Loucy (cell line): ENCODE data around the gene XIST.

Experiments used
- H2AFZ ChIP-seq: fragments of 200-600 bp; sonication (generic); 2 replicates; pipeline ENCODE4 v1.6.0; 2016; ENCODE audit warnings: antibody characterized with exemption, mild to moderate bottlenecking, low read length, moderate library complexity
- H3F3A ChIP-seq: fragments of 200-600 bp; 2 replicates; pipeline ENCODE4 v1.6.0; 2016; ENCODE audit warnings: antibody characterized with exemption, low read depth, mild to moderate bottlenecking
- H3K27me3 ChIP-seq: fragments of 200-600 bp; sonication (generic); 2 replicates; pipeline ENCODE4 v1.6.1; 2014; ENCODE audit warnings: low read length, mild to moderate bottlenecking; ENCODE audit not compliant: insufficient read depth, poor library complexity, severe bottlenecking
- H3K36me3 ChIP-seq: fragments of 200-600 bp; sonication (generic); 2 replicates; pipeline ENCODE4 v1.6.1; 2016; ENCODE audit warnings: low read length; ENCODE audit not compliant: insufficient read depth
- H3K4me1 ChIP-seq: fragments of 200-600 bp; sonication (generic); 2 replicates; pipeline ENCODE4 v1.5.1; 2014; ENCODE audit warnings: low read length, mild to moderate bottlenecking; ENCODE audit not compliant: insufficient read depth, poor library complexity, severe bottlenecking
- H3K4me2 ChIP-seq: fragments of 200-600 bp; sonication (generic); 2 replicates; pipeline ENCODE4 v1.6.0; 2014; ENCODE audit warnings: antibody characterized with exemption, low read length, low read depth, mild to moderate bottlenecking; ENCODE audit not compliant: poor library complexity, severe bottlenecking
- H3K4me3 ChIP-seq: fragments of 200-600 bp; sonication (generic); 2 replicates; pipeline ENCODE4 v1.5.1; 2014; ENCODE audit warnings: low read length, mild to moderate bottlenecking, mixed read lengths; ENCODE audit not compliant: poor library complexity, severe bottlenecking
- H3K79me2 ChIP-seq: fragments of 200-600 bp; sonication (generic); 2 replicates; pipeline ENCODE4 v1.6.1; 2014; ENCODE audit warnings: low read length; ENCODE audit not compliant: insufficient read depth
- H3K9ac ChIP-seq: fragments of 200-600 bp; sonication (generic); 2 replicates; pipeline ENCODE4 v1.6.0; 2014; ENCODE audit warnings: mild to moderate bottlenecking, low read depth, low read length, moderate library complexity; ENCODE audit not compliant: poor library complexity, severe bottlenecking
- H3K9me2 ChIP-seq: fragments of 200-600 bp; sonication (generic); replicated peaks from 2 replicates; pipeline ENCODE4 v1.6.1; 2016; ENCODE audit warnings: low read depth, low read length, mixed read lengths
- H3K9me3 ChIP-seq: fragments of 200-600 bp; sonication (generic); 2 replicates; pipeline ENCODE4 v1.6.1; 2014; ENCODE audit warnings: mild to moderate bottlenecking, antibody characterized with exemption, low read length, low read depth; ENCODE audit not compliant: insufficient read depth
- H4K20me1 ChIP-seq: fragments of 200-600 bp; sonication (generic); 2 replicates; pipeline ENCODE4 v1.6.0; 2014; ENCODE audit warnings: antibody characterized with exemption, low read length, mild to moderate bottlenecking; ENCODE audit not compliant: insufficient read depth, poor library complexity, severe bottlenecking
- EZH2phosphoT487 ChIP-seq: fragments of 200-600 bp; IDR thresholded peaks from 2 replicates; pipeline ENCODE4 v1.6.1; 2018; ENCODE audit warnings: antibody characterized with exemption, mild to moderate bottlenecking, moderate library complexity, borderline replicate concordance
- TF ChIP-seq, protein P1 (sequence below): fragments of 200-600 bp; sonication (generic); conservative IDR thresholded peaks from 2 replicates; pipeline ENCODE4 v1.5.1; 2014; ENCODE audit warnings: mild to moderate bottlenecking, antibody characterized with exemption, low read length

Gene XIST

DNA sequence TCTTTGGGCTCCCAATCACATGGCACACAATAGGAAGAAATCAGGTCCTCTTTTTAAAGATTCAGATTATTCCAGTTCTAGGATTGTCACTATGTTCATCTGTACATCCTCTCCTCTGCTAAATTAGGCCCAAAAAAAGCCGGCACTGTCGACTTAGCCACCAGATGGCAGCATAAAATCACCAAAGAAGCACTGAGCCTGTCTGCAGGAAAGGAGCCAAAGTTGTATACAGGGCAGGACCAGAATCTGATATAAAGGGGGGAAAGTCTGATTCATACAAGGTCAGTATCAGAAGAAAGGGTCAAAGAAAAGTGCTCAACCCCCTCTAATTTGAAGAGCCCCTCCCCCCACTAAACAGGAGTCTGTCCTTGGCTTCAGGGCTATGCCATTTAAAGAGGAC lies 3.0 kb upstream of the XIST start:
- Histone ChIP-seq H3F3A (no peaks in the 10 kb centered on the region), H3K9ac (no peak overlapping the region), H3K27me3 (no peaks in the 10 kb centered on the region), H3K4me2 (no peak overlapping the region), H3K9me3 (no peaks in the 10 kb centered on the region), H3K4me3 (no peak overlapping the region), H3K9me2 (no peaks in the 10 kb centered on the region), H4K20me1 (no peaks in the 10 kb centered on the region), H3K79me2 (no peaks in the 10 kb centered on the region), H3K36me3 (no peaks in the 10 kb centered on the region), H3K4me1 (no peaks in the 10 kb centered on the region), H2AFZ (no peak overlapping the region)
- TF ChIP-seq, protein P1, sequence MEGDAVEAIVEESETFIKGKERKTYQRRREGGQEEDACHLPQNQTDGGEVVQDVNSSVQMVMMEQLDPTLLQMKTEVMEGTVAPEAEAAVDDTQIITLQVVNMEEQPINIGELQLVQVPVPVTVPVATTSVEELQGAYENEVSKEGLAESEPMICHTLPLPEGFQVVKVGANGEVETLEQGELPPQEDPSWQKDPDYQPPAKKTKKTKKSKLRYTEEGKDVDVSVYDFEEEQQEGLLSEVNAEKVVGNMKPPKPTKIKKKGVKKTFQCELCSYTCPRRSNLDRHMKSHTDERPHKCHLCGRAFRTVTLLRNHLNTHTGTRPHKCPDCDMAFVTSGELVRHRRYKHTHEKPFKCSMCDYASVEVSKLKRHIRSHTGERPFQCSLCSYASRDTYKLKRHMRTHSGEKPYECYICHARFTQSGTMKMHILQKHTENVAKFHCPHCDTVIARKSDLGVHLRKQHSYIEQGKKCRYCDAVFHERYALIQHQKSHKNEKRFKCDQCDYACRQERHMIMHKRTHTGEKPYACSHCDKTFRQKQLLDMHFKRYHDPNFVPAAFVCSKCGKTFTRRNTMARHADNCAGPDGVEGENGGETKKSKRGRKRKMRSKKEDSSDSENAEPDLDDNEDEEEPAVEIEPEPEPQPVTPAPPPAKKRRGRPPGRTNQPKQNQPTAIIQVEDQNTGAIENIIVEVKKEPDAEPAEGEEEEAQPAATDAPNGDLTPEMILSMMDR: peak; percentile 72
- no peak for TF ChIP-seq EZH2phosphoT487

DNA sequence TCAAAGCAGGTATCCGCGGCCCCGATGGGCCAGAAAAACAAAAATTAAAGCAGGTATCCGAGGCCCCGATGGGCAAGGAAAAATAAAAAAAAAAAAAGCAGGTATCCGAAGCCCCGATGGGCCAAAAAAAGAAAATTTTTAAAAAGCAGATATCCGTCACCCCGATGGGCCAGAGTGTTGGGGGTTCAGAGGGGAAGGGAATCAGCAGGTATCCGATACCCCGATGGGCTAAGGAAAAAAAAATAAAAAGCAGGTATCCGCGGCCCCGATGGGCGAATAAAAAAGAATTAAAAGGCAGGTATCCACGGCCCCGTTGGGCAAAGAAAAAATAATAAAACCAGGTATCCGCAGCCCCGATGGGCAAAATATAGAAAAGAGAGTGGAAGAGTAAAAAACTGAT lies 492 bp downstream of the XIST start:
- H3K9me2 ChIP-seq: no peaks in the 10 kb centered on the region
- H3K27me3 ChIP-seq: no peaks in the 10 kb centered on the region
- H3K4me3 ChIP-seq: no peak overlapping the region
- no peaks in the 10 kb centered on the region for H4K20me1 ChIP-seq
- H3K79me2 ChIP-seq: no peaks in the 10 kb centered on the region
- H3K36me3 ChIP-seq: no peaks in the 10 kb centered on the region
- no peaks in the 10 kb centered on the region for H3F3A ChIP-seq
- H3K9ac ChIP-seq: no peak overlapping the region
- H3K4me2 ChIP-seq: no peak overlapping the region
- no peak overlapping the region for H2AFZ ChIP-seq
- no peak for TF ChIP-seq EZH2phosphoT487
- TF ChIP-seq, protein P1: no peak
- no peaks in the 10 kb centered on the region for H3K4me1 ChIP-seq
- H3K9me3 ChIP-seq: no peaks in the 10 kb centered on the region

DNA sequence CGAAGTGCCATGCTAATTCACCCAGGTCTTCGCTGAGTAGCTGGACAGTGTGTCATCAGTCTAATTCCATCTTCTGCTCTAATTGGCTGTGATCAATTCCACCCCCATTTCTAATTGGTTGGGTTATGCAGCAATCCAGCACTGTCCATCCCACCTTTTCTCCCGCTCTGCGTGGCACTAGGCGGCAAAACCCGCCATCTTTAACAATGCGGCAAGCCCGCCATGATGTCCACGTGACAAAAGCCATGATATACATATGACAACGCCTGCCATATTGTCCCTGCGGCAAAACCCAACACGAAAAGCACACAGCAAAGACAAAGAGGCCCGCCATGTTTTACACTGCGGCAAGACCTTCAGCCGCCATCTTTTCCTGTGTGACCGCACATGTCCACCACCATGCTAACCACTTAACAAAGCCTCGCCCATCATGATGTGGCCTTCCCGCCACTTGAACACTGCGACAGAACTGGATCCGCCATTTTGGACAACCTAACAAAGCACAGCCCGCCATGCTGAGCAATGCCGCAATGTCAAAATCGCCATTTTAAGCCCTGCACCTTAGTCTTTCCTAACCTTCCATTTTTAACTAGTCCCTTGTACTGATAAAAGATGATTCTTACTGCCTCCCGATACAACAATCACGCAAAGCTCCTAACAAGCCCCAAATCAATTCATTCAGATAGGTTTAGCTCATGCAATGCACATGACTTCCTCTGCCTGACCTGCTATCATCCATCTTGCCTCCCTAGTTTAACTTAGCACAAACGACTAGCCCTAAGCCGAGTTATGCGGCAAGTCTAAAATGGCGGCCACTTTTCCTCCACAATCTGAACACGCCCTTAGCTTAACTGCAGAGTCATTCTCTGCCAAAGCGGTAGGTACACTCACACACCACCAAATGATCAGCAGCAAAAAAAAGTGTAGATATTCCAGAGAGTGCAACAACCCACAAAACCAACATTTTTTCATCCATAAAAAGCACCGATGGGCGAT lies 1.2 kb downstream of the XIST start:
- TF ChIP-seq EZH2phosphoT487: no peak
- TF ChIP-seq, protein P1: no peak
- H3K4me1 ChIP-seq: no peaks in the 10 kb centered on the region

More for the DNA sequence above, 1.2 kb downstream of the XIST start:
- Histone ChIP-seq H3K4me2 (no peak overlapping the region), H3K9me3 (no peaks in the 10 kb centered on the region), H3K9me2 (no peaks in the 10 kb centered on the region), H3K36me3 (no peaks in the 10 kb centered on the region), H3K4me3 (no peak overlapping the region), H3K9ac (no peak overlapping the region), H3K27me3 (no peaks in the 10 kb centered on the region), H3F3A (no peaks in the 10 kb centered on the region), H2AFZ (no peak overlapping the region), H3K79me2 (no peaks in the 10 kb centered on the region), H4K20me1 (no peaks in the 10 kb centered on the region)
